Neural progenitor cell (in vitro differentiated cells): ENCODE data around the gene SLC35F3. TPM values are rescaled to one million over a fixed set of nuclear protein-coding genes. Genes with fewer than 3 reads are reported as not detected.
"Not testable (repeated sequence)": the region's sequence is repeated elsewhere in the genome, so short reads cannot be mapped to it uniquely, and the experiment has no call there.

Experiments used
- DNase-seq: peaks from one replicate; pipeline ENCODE4 v3.0.0-alpha.2; 2016; ENCODE audit warnings: low spot score
- H2AFZ ChIP-seq: fragments of 200-600 bp; sonication (generic); replicated peaks from 2 replicates; pipeline ENCODE4 v1.6.1; 2016; ENCODE audit warnings: antibody characterized with exemption
- H3F3A ChIP-seq: fragments of 200-600 bp; sonication (generic); 2 replicates; pipeline ENCODE4 v1.6.1; 2016; ENCODE audit warnings: antibody characterized with exemption, low read depth
- H3K27ac ChIP-seq: fragments of 200-600 bp; sonication (generic); 2 replicates; pipeline ENCODE4 v1.5.1; 2016; ENCODE audit warnings: mild to moderate bottlenecking
- H3K27me3 ChIP-seq: fragments of 200-600 bp; sonication (generic); 2 replicates; pipeline ENCODE4 v1.6.1; 2016; ENCODE audit warnings: mild to moderate bottlenecking, moderate library complexity
- H3K36me3 ChIP-seq: fragments of 200-600 bp; sonication (generic); 2 replicates; pipeline ENCODE4 v1.5.1; 2016
- H3K4me1 ChIP-seq: fragments of 200-600 bp; sonication (generic); 2 replicates; pipeline ENCODE4 v1.6.1; 2016; ENCODE audit warnings: mixed run types
- H3K4me2 ChIP-seq: fragments of 200-600 bp; sonication (generic); 2 replicates; pipeline ENCODE4 v1.6.1; 2016
- H3K4me3 ChIP-seq: fragments of 200-600 bp; sonication (generic); 2 replicates; pipeline ENCODE4 v1.5.1; 2016
- H3K79me2 ChIP-seq: fragments of 200-600 bp; sonication (generic); 2 replicates; pipeline ENCODE4 v1.6.1; 2016; ENCODE audit warnings: low read depth
- H3K9ac ChIP-seq: fragments of 200-600 bp; sonication (generic); 2 replicates; pipeline ENCODE4 v1.6.1; 2016
- H3K9me3 ChIP-seq: fragments of 200-600 bp; sonication (generic); 2 replicates; pipeline ENCODE4 v1.5.1; 2016; ENCODE audit warnings: low read depth
- H4K20me1 ChIP-seq: fragments of 200-600 bp; sonication (generic); 2 replicates; pipeline ENCODE4 v1.6.1; 2016; ENCODE audit warnings: low read depth
- H3K27ac Mint-ChIP-seq: 3 replicates; pipeline ENCODE4 v1.8.0; 2021; ENCODE audit warnings: mixed read lengths
- H3K27me3 Mint-ChIP-seq: 2 replicates; pipeline ENCODE4 v1.8.0; 2022; ENCODE audit warnings: low read depth, mild to moderate bottlenecking, inconsistent platforms, moderate library complexity, mixed read lengths; ENCODE audit not compliant: insufficient read depth
- H3K36me3 Mint-ChIP-seq: 3 replicates; pipeline ENCODE4 v1.8.0; 2021; ENCODE audit warnings: mixed read lengths
- H3K4me1 Mint-ChIP-seq: 3 replicates; pipeline ENCODE4 v1.8.0; 2021; ENCODE audit warnings: mixed read lengths
- H3K4me3 Mint-ChIP-seq: 3 replicates; pipeline ENCODE4 v1.8.0; 2021; ENCODE audit warnings: mild to moderate bottlenecking, moderate library complexity, mixed read lengths
- H3K9me3 Mint-ChIP-seq: 3 replicates; pipeline ENCODE4 v1.8.0; 2020; ENCODE audit warnings: mixed read lengths
- EZH2 ChIP-seq: fragments of 200-600 bp; sonication (generic); IDR thresholded peaks from 2 replicates; pipeline ENCODE4 v1.6.1; 2017; ENCODE audit warnings: antibody characterized with exemption, mild to moderate bottlenecking, moderate library complexity
- EZH2phosphoT487 ChIP-seq: fragments of 200-600 bp; sonication (generic); IDR thresholded peaks from 2 replicates; pipeline ENCODE4 v1.6.1; 2017; ENCODE audit warnings: antibody characterized with exemption
- total RNA-seq: library from RNA; depleted of rRNA; stranded (reverse); fragments of >200 nt; gene quantifications from 2 replicates; pipeline ENCODE4 v1.2.3, GENCODE V29; 2015; ENCODE audit warnings: low replicate concordance
- TF ChIP-seq, protein P1 (sequence below): fragments of 200-600 bp; sonication (generic); IDR thresholded peaks from 2 replicates; pipeline ENCODE4 v1.5.1; 2017; ENCODE audit warnings: antibody characterized with exemption, mild to moderate bottlenecking

SLC35F3 gene
- total RNA-seq, 1 donor from 2014 or later: 0.79 TPM

DNA sequence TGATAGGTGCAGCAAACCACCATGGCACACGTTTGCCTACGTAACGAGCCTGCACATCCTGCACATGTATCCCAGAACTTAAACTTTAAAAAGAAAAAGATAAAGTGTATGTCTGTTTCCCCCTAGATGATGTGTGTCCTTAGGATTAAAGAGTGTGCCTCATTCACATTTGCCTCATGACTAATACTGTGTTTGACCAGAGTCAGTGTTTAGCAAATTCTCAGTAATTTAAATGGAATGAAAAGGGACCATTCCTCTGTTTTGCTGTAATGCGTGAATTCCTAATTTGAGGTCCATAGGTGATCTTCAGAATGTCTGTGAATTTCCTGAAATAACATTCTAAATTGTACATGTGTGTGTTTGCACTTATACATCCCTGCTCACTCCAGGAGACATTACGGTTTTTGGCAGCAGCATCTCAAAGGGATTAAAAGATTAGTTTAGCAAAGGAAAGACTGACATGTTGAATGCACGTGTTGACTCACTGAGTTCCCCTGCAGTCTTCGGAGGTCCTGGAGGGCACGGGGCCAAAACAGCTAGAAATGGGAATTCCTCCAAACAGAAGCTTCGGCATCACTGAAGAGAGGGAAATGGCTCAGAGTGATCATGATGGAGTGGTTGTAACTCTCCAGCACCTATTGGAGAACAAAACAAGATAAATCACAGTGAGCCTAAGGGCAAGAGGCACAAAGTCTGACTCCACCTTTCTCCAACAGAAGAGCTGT, 19.1 kb upstream of the SLC35F3 start:
- peaks cover 12% of the 10 kb centered on the region for H3K9me3 Mint-ChIP-seq

DNA sequence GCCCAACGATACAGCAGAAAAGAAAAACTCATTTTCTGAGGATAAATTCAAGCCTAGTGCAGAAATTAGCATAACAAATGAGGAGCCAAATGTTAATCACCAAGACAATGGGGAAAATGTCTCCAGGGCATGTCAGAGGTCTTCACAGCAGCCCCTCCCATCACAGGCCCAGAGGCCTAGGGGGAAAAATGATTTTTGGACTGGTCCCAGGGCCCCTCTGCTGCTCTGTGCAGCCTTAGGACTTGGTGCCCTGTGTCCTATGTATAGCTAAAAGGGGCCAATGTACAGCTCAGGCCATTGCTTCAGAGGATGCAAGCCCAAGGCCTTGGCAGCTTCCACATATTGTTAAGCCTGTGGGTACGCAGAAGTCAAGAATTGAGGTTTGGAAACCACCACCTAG, 13.3 kb upstream of the SLC35F3 start:
- not testable (repeated sequence) for H3K4me1 Mint-ChIP-seq, H3K36me3 ChIP-seq, H3K79me2 ChIP-seq, H3K4me1 ChIP-seq, H3K9ac ChIP-seq, H3K9me3 ChIP-seq, H3K4me3 Mint-ChIP-seq, H3K36me3 Mint-ChIP-seq, H3K4me3 ChIP-seq, H3K27me3 Mint-ChIP-seq, DNase-seq, H3K27ac ChIP-seq, H2AFZ ChIP-seq, H3F3A ChIP-seq, H3K27me3 ChIP-seq, H3K4me2 ChIP-seq, H4K20me1 ChIP-seq, H3K27ac Mint-ChIP-seq
- peaks cover 21% of the 10 kb centered on the region for H3K9me3 Mint-ChIP-seq

More for the DNA sequence above, 19.1 kb upstream of the SLC35F3 start:
- Histone ChIP-seq H3K27me3 (no peaks in the 10 kb centered on the region), H3K4me2 (no peak overlapping the region), H3K36me3 (no peaks in the 10 kb centered on the region), H3K4me1 (no peaks in the 10 kb centered on the region), H3K9me3 (no peaks in the 10 kb centered on the region), H3K27ac (no peak overlapping the region), H3K4me3 (no peak overlapping the region), H3K9ac (no peak overlapping the region), H3K79me2 (no peaks in the 10 kb centered on the region), H2AFZ (no peak overlapping the region), H4K20me1 (no peaks in the 10 kb centered on the region), H3F3A (no peaks in the 10 kb centered on the region)
- H3K27ac Mint-ChIP-seq: no peak overlapping the region
- H3K27me3 Mint-ChIP-seq: peaks cover 8% of the 10 kb centered on the region
- no peaks in the 10 kb centered on the region for H3K36me3 Mint-ChIP-seq
- no peak overlapping the region for H3K4me3 Mint-ChIP-seq
- TF ChIP-seq EZH2: no peak
- TF ChIP-seq EZH2phosphoT487: no peak
- TF ChIP-seq, protein P1, sequence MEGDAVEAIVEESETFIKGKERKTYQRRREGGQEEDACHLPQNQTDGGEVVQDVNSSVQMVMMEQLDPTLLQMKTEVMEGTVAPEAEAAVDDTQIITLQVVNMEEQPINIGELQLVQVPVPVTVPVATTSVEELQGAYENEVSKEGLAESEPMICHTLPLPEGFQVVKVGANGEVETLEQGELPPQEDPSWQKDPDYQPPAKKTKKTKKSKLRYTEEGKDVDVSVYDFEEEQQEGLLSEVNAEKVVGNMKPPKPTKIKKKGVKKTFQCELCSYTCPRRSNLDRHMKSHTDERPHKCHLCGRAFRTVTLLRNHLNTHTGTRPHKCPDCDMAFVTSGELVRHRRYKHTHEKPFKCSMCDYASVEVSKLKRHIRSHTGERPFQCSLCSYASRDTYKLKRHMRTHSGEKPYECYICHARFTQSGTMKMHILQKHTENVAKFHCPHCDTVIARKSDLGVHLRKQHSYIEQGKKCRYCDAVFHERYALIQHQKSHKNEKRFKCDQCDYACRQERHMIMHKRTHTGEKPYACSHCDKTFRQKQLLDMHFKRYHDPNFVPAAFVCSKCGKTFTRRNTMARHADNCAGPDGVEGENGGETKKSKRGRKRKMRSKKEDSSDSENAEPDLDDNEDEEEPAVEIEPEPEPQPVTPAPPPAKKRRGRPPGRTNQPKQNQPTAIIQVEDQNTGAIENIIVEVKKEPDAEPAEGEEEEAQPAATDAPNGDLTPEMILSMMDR: no peak
- DNase-seq: no peak
- peaks cover 17% of the 10 kb centered on the region for H3K4me1 Mint-ChIP-seq

DNA sequence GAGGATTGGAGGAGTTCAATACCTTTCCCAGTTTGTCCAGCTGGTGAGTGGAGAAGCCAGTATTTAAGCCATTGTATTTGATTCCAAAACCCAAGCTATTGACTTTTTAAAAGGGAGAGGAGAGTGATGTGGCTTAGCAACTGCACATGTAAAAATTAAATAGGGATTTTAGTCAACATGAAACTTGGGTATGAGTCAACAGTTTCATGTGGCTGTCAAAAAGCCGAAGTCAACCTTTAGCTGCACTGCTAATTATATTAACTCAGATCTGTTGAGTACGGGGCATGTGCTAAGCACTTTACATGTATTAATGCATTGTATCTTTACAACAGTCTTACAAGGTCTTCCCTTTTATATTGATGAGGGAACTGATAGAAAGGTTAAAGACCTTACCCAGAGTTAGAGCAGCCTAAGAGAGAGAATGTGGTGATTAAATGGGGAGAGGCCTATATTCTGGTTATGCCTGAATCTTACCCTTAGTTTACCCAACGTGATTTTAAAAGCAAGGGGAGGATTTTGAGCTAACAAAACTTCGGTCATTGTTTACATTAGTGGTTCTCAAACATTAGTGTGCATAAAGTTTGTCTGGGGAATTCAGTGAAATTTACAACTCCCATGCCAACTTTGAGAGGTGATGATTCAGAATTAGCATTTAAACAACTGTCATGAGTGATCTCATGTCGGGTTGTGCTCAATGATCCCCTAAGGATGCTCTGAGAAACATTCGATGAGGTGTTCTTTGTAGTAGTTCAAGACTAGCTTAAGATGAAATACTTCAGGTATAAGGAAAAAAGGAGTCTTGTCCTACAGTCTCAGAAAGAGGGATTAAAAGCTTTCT, 6.9 kb upstream of the SLC35F3 start:
- Histone ChIP-seq H3K9me3 (no peaks in the 10 kb centered on the region), H3K27me3 (peaks cover 34% of the 10 kb centered on the region), H2AFZ (no peak overlapping the region), H3K9ac (no peak overlapping the region), H3K4me2 (no peak overlapping the region), H3F3A (no peaks in the 10 kb centered on the region), H3K36me3 (no peaks in the 10 kb centered on the region), H3K4me3 (no peak overlapping the region), H4K20me1 (no peaks in the 10 kb centered on the region), H3K79me2 (no peaks in the 10 kb centered on the region), H3K27ac (no peak overlapping the region), H3K4me1 (no peaks in the 10 kb centered on the region)
- no peaks in the 10 kb centered on the region for H3K36me3 Mint-ChIP-seq
- no peaks in the 10 kb centered on the region for H3K4me1 Mint-ChIP-seq
- no peak for DNase-seq
- no peak for TF ChIP-seq EZH2phosphoT487
- no peak for TF ChIP-seq EZH2
- TF ChIP-seq, protein P1: no peak
- no peak overlapping the region for H3K27ac Mint-ChIP-seq
- no peak overlapping the region for H3K4me3 Mint-ChIP-seq
- H3K27me3 Mint-ChIP-seq: peaks cover 3% of the 10 kb centered on the region
- peaks cover 5% of the 10 kb centered on the region for H3K9me3 Mint-ChIP-seq

DNA sequence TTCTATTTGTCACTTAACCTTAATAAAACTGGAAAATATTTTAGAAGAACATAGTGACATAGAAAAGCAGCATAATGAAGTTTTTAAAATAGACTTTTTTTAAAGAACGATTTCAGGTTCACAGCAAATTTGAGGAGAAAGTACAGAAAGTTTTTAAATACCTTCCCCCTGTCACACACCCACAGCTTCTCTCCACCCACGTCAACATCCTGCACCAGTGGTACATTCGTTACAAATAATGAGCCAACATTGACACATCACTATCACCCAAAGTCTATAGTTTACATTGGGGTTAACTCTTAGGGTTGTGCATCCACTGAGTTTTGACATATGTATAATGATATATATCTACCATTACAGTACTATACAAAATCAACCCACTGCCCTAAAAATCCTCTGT, 3.0 kb upstream of the SLC35F3 start:
- peaks cover 8% of the 10 kb centered on the region for H3K9me3 Mint-ChIP-seq
- Histone ChIP-seq H3K4me1 (no peaks in the 10 kb centered on the region), H2AFZ (no peak overlapping the region), H4K20me1 (no peaks in the 10 kb centered on the region), H3K9me3 (no peaks in the 10 kb centered on the region), H3K27me3 (peaks cover 74% of the 10 kb centered on the region), H3K27ac (no peak overlapping the region), H3K9ac (no peak overlapping the region), H3K79me2 (no peaks in the 10 kb centered on the region), H3K36me3 (no peaks in the 10 kb centered on the region), H3K4me3 (no peak overlapping the region), H3F3A (no peaks in the 10 kb centered on the region), H3K4me2 (no peak overlapping the region)
- peaks cover 8% of the 10 kb centered on the region for H3K4me1 Mint-ChIP-seq
- no peak overlapping the region for H3K4me3 Mint-ChIP-seq
- H3K27me3 Mint-ChIP-seq: peaks cover 22% of the 10 kb centered on the region
- TF ChIP-seq, protein P1: no peak
- TF ChIP-seq EZH2: no peak
- no peak for TF ChIP-seq EZH2phosphoT487
- H3K27ac Mint-ChIP-seq: no peak overlapping the region
- H3K36me3 Mint-ChIP-seq: peaks cover 2% of the 10 kb centered on the region
- no peak for DNase-seq
